Measurements from ENCODE around the gene WFDC1. TPM values are rescaled to one million over a fixed set of nuclear protein-coding genes. Genes with fewer than 3 reads are reported as not detected.

Gene WFDC1
- total and polyA plus RNA-seq, 10 of the 15 experiments (the other 5 are each of a cell fraction or from before 2014, with no cell fraction given) = not detected

GRCh38 chr16:84292011-84292410, 2.7 kb upstream of the WFDC1 start:
- no TSS peak for BruUV-seq (replicated peaks)

More at GRCh38 chr16:84292011-84292410, 2.7 kb upstream of the WFDC1 start:
- Histone ChIP-seq H3K36me3 (ENCODE audit: control insufficient read depth in 2 of 2, insufficient read depth in 2 of 2, low read length in 1 of 2) (no peaks in the 10 kb centered on the region), H3K4me1 (ENCODE audit: control insufficient read depth, insufficient read depth, low read length) (no peaks in the 10 kb centered on the region), H3K27me3 (replicated peaks in 1 of 2; ENCODE audit: control insufficient read depth in 2 of 2, insufficient read depth in 2 of 2, low read length in 1 of 2) (peaks cover 9% of the 10 kb centered on the region in 2 experiments), H3K9me3 (replicated peaks; ENCODE audit: control insufficient read depth, insufficient read depth, low read length) (no peaks in the 10 kb centered on the region), H4K20me1 (ENCODE audit: control insufficient read depth, insufficient read depth) (no peaks in the 10 kb centered on the region), H3K27ac (ENCODE audit: control insufficient read depth, insufficient read depth) (no peak overlapping the region), H2AFZ (ENCODE audit: control insufficient read depth, low read depth, low read length) (no peak overlapping the region), H3K4me3 (no peak overlapping the region), H3K4me2 (ENCODE audit: control insufficient read depth, insufficient read depth) (no peak overlapping the region), H3K79me2 (ENCODE audit: control insufficient read depth, insufficient read depth, low read length) (no peaks in the 10 kb centered on the region), H3K9ac (ENCODE audit: control insufficient read depth, insufficient read depth, low read length) (no peak overlapping the region)
- DNase-seq (ENCODE audit: low read depth, low spot score) (no peak), ATAC-seq (no peak), FAIRE-seq (no peak)
- ChIA-PET RAD21 (ENCODE audit: unreplicated experiment) (no interaction called here), CTCF (no interaction called here), SMC1A (ENCODE audit: uncharacterized antibody, unreplicated experiment) (no interaction called here), POLR2A (no interaction called here)
- in situ Hi-C loops (cut with MboI) (no loop called here), intact Hi-C loops (cut with micrococcal nuclease; ENCODE audit: unreplicated experiment) (no loop called here)
- 30% methylated on average over 10 of the region's 10 CpGs for WGBS (ENCODE audit: insufficient coverage, insufficient replicate concordance, low lambda C conversion rate, missing lambda C conversion rate)
- TF ChIP-seq CUX1 (IDR thresholded peaks at IDR 0.05; ENCODE audit: insufficient replicate concordance, low read depth, low read length) (no peak), IKZF1 (conservative IDR thresholded peaks at IDR 0.05) (no peak), CEBPZ (IDR thresholded peaks at IDR 0.05; ENCODE audit: low read depth, low read length) (no peak), SMC3 (IDR thresholded peaks at IDR 0.05; ENCODE audit: borderline replicate concordance, low read length) (no peak)
